Activated CD4-positive, alpha-beta T cell treated with anti-CD3 and anti-CD28 coated beads, Interleukin-2, amount 10 ng/mL, durations not matched to agents 7 days and 5 days (primary cell): ENCODE results near the gene OXSR1. TPM values are rescaled to one million over a fixed set of nuclear protein-coding genes. Genes with fewer than 3 reads are reported as not detected.

Experiments used
- total RNA-seq, 2 experiments: library from RNA; stranded (reverse); gene quantifications; one replicate each; pipeline ENCODE4 v1.2.3, GENCODE V29; 2021

OXSR1 gene
- total RNA-seq, 2 experiments from 2014 or later: 52.4 to 57.3 TPM

Other genes with a start within 250 kb of the OXSR1 start
- gene VILL, start 174.8 kb upstream of the OXSR1 start, total RNA-seq: 10 to 100 TPM; 19.4 to 23.0 TPM
- gene PLCD1, start 135.9 kb upstream of the OXSR1 start, total RNA-seq: 10 to 100 TPM; 18.3 to 21.2 TPM
- gene DLEC1, start 126.3 kb upstream of the OXSR1 start, total RNA-seq: 1 to 10 TPM; 1.4 to 2.3 TPM
- 100 to 1,000 TPM in 1 of 2 experiments, 10 to 100 TPM in 1; 93.8 to 114 TPM for gene ACAA1, start 28.4 kb upstream of the OXSR1 start, total RNA-seq
- 10 to 100 TPM; 74.1 to 91.1 TPM for gene MYD88, start 26.9 kb upstream of the OXSR1 start, total RNA-seq
- under 1 TPM; 0.37 TPM for gene SLC22A13, start 100.3 kb downstream of the OXSR1 start, total RNA-seq
- gene SLC22A14, start 116.8 kb downstream of the OXSR1 start, total RNA-seq: not detected
- 1 to 10 TPM; 6.9 to 7.0 TPM for gene XYLB, start 181.2 kb downstream of the OXSR1 start, total RNA-seq